ENCODE measurements around the gene BCAS3.

- TF ChIP-seq POLR2A (IDR thresholded peaks at IDR 0.05; ENCODE audit: low read depth, low read length) (no peak), POU2F2 (IDR thresholded peaks at IDR 0.05; ENCODE audit: low read depth, low read length) (no peak), POLR2AphosphoS5 (IDR thresholded peaks at IDR 0.05; ENCODE audit: low read depth, low read length) (no peak), TAF1 (IDR thresholded peaks at IDR 0.05; ENCODE audit: low read depth, low read length) (no peak), PAX5 (IDR thresholded peaks at IDR 0.05; ENCODE audit: insufficient read depth, low read length, severe bottlenecking) (no peak), SPI1 (IDR thresholded peaks at IDR 0.05; ENCODE audit: low read depth, low read length) (no peak)
Observed at GRCh38 chr17:60740584-60740983, 62.9 kb downstream of the BCAS3 start.
